ENCODE results near the gene DDX27. TPM values are rescaled to one million over a fixed set of nuclear protein-coding genes. Genes with fewer than 3 reads are reported as not detected.

The DDX27 gene
- total and polyA plus RNA-seq, 2 of the 13 experiments (the other 11 are each of a cell fraction or from before 2014, with no cell fraction given), result 42.6 to 72.8 TPM

GRCh38 chr20:49187330-49187850, 31.8 kb upstream of the DDX27 start (continued):
- TF ChIP-seq ATAD3A (CRISPR knock-in tag; IDR thresholded peaks at IDR 0.05) (no peak), GFI1 (CRISPR knock-in tag; IDR thresholded peaks at IDR 0.05; ENCODE audit: borderline replicate concordance) (no peak), ZNF317 (CRISPR knock-in tag; IDR thresholded peaks at IDR 0.05) (no peak), PRPF4 (IDR thresholded peaks at IDR 0.05; ENCODE audit: low read depth, low read length, poor library complexity, severe bottlenecking) (no peak), SAP130 (CRISPR knock-in tag; IDR thresholded peaks at IDR 0.05; ENCODE audit: low read depth) (no peak; the same call in 1 of the 2 replicates), DR1 (CRISPR knock-in tag; IDR thresholded peaks at IDR 0.05) (no peak), SOX13 (IDR thresholded peaks at IDR 0.05) (no peak), SOX13 (CRISPR knock-in tag; conservative IDR thresholded peaks at IDR 0.05 in 1 of 2, IDR thresholded peaks at IDR 0.05 in 1 of 2) (no peak), STAG1 (CRISPR knock-in tag; IDR thresholded peaks at IDR 0.05) (no peak), ZNF589 (CRISPR knock-in tag; conservative IDR thresholded peaks at IDR 0.05) (no peak), NFRKB (IDR thresholded peaks at IDR 0.05) (no peak), PAWR (CRISPR knock-in tag; IDR thresholded peaks at IDR 0.05; ENCODE audit: borderline replicate concordance) (no peak), ZNF235 (CRISPR knock-in tag; IDR thresholded peaks at IDR 0.05; ENCODE audit: borderline replicate concordance) (0 out of 2 replicates have a peak, but pooled peaks have one; percentile 32), IKZF5 (CRISPR knock-in tag; IDR thresholded peaks at IDR 0.05) (no peak), MLXIP (CRISPR knock-in tag; IDR thresholded peaks at IDR 0.05; ENCODE audit: borderline replicate concordance) (no peak), JUNB (CRISPR knock-in tag; IDR thresholded peaks at IDR 0.05; ENCODE audit: borderline replicate concordance) (no peak), MXI1 (IDR thresholded peaks at IDR 0.05; ENCODE audit: borderline replicate concordance, low read depth, low read length) (0 out of 3 replicates have a peak, but pooled peaks have one; percentile 3), PTBP1 (IDR thresholded peaks at IDR 0.05; ENCODE audit: low read depth, low read length, poor library complexity, severe bottlenecking) (no peak), ZNF329 (CRISPR knock-in tag; IDR thresholded peaks at IDR 0.05; ENCODE audit: low read depth) (no peak; the same call in 1 of the 2 replicates), SALL2 (CRISPR knock-in tag; IDR thresholded peaks at IDR 0.05) (peak; percentile 18; the same call in 1 of the 2 replicates), ZNF773 (CRISPR knock-in tag; IDR thresholded peaks at IDR 0.05; ENCODE audit: borderline replicate concordance) (peak; percentile 79; the same call in 1 of the 2 replicates), MED13 (CRISPR knock-in tag; IDR thresholded peaks at IDR 0.05) (peak; percentile 69; the same call in 1 of the 2 replicates), ZNF687 (CRISPR knock-in tag; IDR thresholded peaks at IDR 0.05) (no peak), POLR2AphosphoS5 (IDR thresholded peaks at IDR 0.05; ENCODE audit: low read depth, low read length) (no peak)
